IPS DF 19.7 (cell line): ENCODE measurements around the gene MED26.
"Not testable (repeated sequence)": the region's sequence is repeated elsewhere in the genome, so short reads cannot be mapped to it uniquely, and the experiment has no call there.

ENCODE experiments used
- DNase-seq: peaks from one replicate; pipeline ENCODE4 v3.0.0-alpha.2; 2013; ENCODE audit warnings: low read depth, low spot score

MED26 gene, protein sequence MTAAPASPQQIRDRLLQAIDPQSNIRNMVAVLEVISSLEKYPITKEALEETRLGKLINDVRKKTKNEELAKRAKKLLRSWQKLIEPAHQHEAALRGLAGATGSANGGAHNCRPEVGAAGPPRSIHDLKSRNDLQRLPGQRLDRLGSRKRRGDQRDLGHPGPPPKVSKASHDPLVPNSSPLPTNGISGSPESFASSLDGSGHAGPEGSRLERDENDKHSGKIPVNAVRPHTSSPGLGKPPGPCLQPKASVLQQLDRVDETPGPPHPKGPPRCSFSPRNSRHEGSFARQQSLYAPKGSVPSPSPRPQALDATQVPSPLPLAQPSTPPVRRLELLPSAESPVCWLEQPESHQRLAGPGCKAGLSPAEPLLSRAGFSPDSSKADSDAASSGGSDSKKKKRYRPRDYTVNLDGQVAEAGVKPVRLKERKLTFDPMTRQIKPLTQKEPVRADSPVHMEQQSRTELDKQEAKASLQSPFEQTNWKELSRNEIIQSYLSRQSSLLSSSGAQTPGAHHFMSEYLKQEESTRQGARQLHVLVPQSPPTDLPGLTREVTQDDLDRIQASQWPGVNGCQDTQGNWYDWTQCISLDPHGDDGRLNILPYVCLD

GRCh38 chr19:16628183-16628983 is at the start of gene MED26:
Gene MED26 (minus strand): TSS chr19:16628204. CDS start chr19:16627943, 261 bp downstream.
- DNase-seq = no peak

GRCh38 chr19:16677055-16677454 is 49.1 kb upstream of the MED26 start:
- DNase-seq = no peak

DNA sequence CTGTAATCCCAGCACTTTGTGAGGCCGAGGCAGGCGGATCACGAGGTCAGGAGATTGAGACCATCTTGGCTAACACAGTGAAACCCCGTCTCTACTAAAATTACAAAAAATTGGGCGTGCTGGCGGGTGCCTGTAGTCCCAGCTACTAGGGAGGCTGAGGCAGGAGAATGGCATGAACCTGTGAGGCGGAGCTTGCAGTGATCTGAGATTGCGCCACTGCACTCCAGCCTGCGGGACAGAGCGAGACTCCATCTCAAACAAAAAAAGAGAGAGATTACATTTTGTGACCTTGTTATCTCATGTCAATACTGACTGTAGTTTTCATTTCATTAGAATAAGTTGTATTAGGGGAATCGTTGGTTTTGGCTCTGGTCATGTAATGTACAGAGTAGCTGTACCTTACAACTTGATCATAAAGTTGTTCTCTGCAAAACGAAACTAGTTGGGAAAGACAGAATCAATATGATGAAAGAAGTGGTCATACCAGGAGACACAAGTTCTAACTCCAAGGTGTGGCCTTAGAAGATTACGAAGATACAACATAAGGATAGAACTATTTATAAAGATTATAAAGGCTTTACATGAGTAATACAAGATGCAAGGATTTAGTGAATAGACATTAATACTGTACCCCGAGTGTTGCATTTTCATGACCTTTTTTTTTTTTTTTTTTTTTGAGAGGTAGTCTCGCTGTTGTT is 48.2 kb upstream of the MED26 start:
- no peak for DNase-seq

GRCh38 chr19:16673839-16674238 is 45.8 kb upstream of the MED26 start:
- not testable (repeated sequence) for DNase-seq

- no peak for DNase-seq
Observed at GRCh38 chr19:16673231-16673630, 45.2 kb upstream of the MED26 start.

DNA sequence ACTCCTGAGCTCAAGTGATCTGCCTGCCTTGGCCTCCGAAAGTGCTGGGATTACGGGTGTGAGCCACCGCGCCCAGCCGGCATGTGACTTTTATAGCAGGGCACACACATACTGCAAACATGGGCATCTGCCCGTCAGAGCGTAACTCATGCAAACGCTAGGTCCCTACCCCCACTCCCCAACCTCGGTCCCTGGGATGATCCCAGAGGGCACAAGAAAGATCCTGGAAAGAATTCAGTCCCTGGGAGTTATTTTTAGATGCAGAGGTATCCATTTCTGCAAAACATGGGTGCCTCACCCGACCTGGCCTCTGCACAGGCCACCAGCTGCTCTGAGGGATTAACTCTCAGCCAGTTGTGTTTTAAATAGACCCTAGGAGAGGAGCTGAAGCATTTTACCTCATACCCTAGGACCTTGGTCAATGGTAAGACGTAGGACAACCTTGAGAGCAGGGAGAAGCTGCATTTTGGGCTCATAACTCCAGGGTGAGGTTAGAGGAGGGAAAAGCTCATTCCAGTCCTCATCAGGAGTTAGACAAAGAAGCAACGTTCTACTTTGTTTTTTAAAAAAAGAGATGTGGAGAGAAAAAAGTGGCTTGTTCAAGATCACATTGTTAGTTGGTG is 43.8 kb upstream of the MED26 start:
- DNase-seq = no peak

DNA sequence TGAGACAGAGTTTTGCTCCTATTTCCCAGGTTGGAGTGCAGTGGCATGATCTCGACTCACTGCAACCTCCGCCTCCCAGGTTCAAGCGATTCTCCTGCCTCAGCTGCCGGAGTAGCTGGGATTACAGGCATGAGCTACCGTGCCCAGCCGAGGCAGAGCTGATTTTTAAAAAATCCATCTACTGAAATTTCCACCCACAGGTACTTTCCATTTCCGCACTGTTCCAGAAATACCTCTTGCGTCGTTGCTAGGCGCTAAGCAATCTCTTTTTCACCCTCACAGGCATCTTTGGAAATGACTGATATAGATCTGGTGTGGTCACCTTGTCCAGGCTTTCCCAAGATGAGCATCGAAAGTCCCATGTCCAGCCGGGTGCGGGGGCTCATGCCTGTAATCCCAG is 42.3 kb upstream of the MED26 start:
- no peak for DNase-seq

DNA sequence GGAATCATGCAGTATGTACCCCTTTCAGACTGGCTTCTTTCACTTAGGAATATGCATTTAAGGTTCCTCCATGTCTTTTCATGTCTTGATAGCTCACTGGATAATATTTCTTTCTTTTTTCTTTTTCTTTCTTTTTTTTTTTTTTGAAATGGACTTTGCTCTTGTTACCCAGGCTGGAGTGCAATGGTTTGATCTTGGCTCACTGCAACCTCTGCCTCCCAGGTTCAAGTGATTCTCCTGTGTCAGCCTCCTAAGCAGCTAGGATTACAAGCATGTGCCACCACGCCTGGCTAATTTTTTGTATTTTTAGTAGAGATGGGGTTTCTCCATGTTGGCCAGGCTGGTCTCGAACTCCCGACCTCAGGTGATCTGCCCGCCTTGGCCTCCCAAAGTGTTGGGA is 40.7 kb upstream of the MED26 start:
- not testable (repeated sequence) for DNase-seq

- no peak for DNase-seq
Observed at GRCh38 chr19:16668176-16668575, 40.2 kb upstream of the MED26 start.

DNA sequence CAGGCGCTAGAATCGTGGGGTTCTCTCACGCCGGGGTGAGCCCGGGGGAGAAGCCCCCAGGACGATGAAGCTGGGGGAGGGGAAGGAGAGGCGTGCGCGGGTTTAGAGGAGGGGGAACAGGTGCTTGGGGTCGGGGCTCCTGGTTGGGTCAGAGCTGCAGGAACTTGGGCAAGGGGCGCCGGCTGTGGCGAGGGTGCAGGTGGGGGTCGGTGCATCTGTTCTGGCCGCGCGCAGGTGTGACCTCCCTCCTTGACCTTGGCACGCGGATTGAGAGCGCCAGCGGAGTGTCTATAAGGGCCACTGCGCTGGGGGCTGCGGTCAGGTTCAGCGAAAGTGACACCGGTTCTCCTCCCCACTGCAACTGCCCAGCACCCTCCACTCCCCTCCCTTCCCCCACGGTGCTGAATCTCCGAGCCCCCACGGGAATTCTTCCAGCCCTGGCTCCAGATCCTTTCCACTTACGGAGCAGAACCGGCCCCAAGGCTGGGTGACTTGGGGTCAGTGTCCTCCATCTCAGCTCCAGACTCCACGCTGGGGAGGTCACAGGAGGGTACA is 33.6 kb upstream of the MED26 start:
- DNase-seq = no peak

DNA sequence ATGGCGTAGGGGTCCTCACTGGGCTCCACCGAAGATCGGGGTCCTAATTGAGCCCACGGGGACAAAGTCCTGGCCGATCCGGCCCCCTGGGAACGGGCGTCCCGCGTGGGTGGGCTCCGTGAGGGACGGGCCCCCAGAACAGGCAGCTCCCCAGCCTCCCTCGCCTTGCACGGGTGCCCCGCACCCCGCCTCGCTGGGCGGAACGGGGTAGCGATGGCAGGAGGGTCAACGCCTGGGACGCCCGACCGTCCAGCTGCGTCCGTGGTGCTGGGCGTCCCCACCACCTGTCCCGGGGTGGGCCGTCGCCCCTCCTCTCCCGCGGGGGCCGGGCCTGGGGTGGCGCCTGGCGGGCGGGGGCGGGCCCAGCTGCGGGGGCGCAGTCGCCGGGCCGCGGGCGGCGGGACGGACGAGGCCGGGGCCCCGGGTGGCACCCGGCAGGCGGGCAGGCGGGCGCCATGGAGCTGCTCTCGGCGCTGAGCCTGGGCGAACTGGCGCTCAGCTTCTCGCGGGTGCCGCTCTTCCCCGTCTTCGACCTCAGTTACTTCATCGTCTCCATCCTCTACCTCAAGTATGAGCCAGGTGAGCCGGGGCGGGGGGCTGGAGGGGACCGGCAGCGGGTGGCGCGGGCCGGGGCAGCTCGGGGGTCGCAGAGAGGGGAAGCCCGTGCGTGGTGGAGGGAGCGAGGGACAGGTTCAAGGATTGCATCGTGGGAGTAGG is 32.9 kb upstream of the MED26 start, which contains the start of gene TMEM38A:
TMEM38A (plus strand) TSS at position 377 of the 717 bp plus-strand sequence; CDS start at position 456, 79 bp downstream.
- no peak for DNase-seq

- peak; percentile 92 for DNase-seq
Observed at GRCh38 chr19:16659832-16660708, 32.1 kb upstream of the MED26 start, which contains the start of gene SMIM7. Gene SMIM7 (minus strand): TSS chr19:16660144. CDS start chr19:16660110, 34 bp downstream.

DNA sequence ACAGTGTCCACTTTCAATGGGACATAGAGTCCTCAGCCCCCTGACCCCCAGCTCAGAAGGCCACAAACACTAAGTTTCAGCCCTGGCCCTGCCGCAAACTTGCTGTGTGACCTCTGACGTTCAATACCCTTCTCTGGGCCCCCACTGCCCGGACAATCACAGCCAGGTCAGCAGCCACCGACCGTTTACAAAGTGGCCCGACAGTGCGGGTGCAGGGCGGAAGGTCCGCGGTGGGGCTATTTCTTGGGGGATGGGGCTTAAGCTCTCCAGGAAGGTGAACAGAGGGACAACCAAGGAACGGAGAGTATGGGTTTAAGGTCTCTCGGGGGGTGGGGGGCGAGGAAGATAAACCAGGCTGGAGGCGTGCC is 31.4 kb upstream of the MED26 start:
- DNase-seq = no peak

- no peak for DNase-seq
Observed at GRCh38 chr19:16657384-16657783, 29.4 kb upstream of the MED26 start.

DNA sequence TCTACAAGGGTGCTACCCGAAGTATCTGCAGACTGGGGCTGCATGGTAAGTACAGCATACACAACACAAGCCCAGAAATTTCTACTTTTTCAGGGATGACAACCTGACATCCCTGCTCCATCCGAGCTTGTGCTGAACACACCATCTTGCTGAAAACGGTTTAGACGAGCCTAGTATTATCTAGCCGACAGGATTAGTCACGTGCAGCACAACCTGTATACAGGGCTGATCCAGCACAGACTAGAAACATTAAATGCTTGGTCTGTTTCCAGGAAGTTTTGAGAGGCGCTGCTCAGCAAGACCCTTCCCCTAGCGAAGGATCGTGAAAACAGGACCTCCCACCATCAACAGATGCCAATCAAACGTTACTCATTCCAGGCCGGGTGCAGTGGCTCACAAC is 27.7 kb upstream of the MED26 start:
- DNase-seq = no peak

DNA sequence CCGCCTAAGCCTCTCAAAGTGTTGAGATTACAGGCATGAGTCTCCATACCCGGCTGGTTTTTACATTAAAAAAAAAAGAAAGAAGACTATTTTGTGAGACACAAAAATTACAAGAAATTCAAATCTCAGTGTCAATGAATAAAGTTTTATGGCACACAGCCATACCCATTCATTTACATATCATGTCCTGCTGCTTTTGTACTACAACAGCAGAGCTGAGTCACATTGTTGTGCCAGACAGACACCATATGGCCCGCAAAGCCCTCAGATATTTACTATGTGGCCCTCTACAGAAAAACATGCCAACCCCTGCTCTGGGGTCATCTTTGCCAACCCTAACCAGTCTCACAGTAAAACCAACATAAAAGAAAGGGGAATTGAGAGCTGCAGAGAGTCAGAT is 26.6 kb upstream of the MED26 start:
- DNase-seq = no peak

DNA sequence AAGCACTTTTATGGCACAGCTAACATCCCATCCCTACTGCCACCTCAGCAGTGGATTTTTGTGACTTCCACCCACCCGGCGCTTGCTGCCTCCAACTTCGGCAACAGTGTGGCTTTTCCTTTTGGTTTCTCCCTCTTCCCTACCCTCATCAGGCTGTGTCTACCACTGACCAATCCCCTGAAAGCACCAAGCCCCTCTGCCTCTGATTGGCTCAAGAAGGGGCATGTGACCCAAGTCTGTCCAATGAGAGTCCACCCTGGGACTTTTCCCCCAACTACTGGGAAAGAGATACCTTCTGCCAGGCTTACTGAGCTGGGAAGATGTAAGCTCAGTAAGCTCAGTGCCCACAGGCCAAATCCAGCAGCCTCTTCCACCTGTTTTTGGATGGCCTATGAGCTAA is 26.1 kb upstream of the MED26 start:
- no peak for DNase-seq

DNA sequence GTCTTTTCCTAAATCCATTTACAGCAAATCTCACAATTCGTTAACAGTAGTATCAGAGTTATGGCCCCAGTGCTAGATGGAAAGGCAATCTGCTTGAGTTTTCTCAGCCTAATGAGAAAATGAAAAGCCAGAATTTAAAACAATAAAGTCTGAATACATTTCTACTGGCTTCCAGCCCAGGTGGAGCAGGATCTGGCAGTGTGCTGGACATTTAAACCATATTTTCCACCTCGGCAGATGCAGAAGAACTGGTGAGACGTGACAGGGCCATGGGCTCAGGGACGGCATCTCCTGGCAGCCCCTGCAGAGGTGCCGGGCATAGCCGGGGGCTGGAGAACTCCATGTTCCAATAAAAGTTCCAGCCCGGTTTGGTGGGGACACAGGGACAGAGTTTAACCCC is 24.9 kb upstream of the MED26 start:
- no peak for DNase-seq
